Neuronal stem cell (in vitro differentiated cells): ENCODE measurements around the gene ZNF175.

Experiments used
- DNase-seq: peaks from one replicate; pipeline ENCODE4 v3.0.0-alpha.2; 2013; ENCODE audit warnings: low spot score
- H2AFZ ChIP-seq: one replicate; pipeline ENCODE4 v1.6.1; 2013; ENCODE audit warnings: mild to moderate bottlenecking, low read length, inconsistent platforms
- H2AK5ac ChIP-seq: 2 replicates; pipeline ENCODE4 v1.6.1; 2013; ENCODE audit warnings: low read depth, mild to moderate bottlenecking, inconsistent platforms, low read length, moderate library complexity, mixed read lengths
- H2BK120ac ChIP-seq: 2 replicates; pipeline ENCODE4 v1.6.1; 2013; ENCODE audit warnings: low read depth, mild to moderate bottlenecking, inconsistent platforms, low read length, moderate library complexity, mixed read lengths
- H2BK12ac ChIP-seq: one replicate; pipeline ENCODE4 v1.6.1; 2013; ENCODE audit warnings: low read length, inconsistent platforms
- H2BK15ac ChIP-seq: 2 replicates; pipeline ENCODE4 v1.6.1; 2013; ENCODE audit warnings: mild to moderate bottlenecking, low read length, inconsistent platforms, mixed read lengths
- H2BK5ac ChIP-seq: one replicate; pipeline ENCODE4 v1.6.1; 2013; ENCODE audit warnings: inconsistent platforms, mild to moderate bottlenecking, low read length, moderate library complexity
- H3K14ac ChIP-seq: one replicate; pipeline ENCODE4 v1.6.1; 2013; ENCODE audit warnings: low read length, inconsistent platforms
- H3K18ac ChIP-seq: 2 replicates; pipeline ENCODE4 v1.6.1; 2013; ENCODE audit warnings: low read length, inconsistent platforms
- H3K23ac ChIP-seq: 2 replicates; pipeline ENCODE4 v1.6.1; 2013; ENCODE audit warnings: low read depth, mild to moderate bottlenecking, mixed read lengths, low read length, inconsistent platforms; ENCODE audit not compliant: poor library complexity
- H3K27ac ChIP-seq: replicated peaks from 3 replicates; pipeline ENCODE4 v1.5.1; 2013; ENCODE audit warnings: low read length, inconsistent platforms
- H3K27me3 ChIP-seq, 3 experiments: 2 replicates each; pipeline ENCODE4 v1.6.1; 2013; ENCODE audit warnings: low read length in 3 of 3, mild to moderate bottlenecking in 2 of 3, inconsistent platforms in 1 of 3, low read depth in 1 of 3, mixed read lengths in 1 of 3, moderate library complexity in 1 of 3; ENCODE audit not compliant: control insufficient read depth in 3 of 3, insufficient read depth in 3 of 3
- H3K36me3 ChIP-seq, 2 donors: replicated peaks in 1 of 2; 2 replicates each; pipeline ENCODE4 v1.6.1; 2013; ENCODE audit warnings: low read length in 2 of 2; ENCODE audit not compliant: control insufficient read depth in 2 of 2, insufficient read depth in 2 of 2
- H3K4ac ChIP-seq: 2 replicates; pipeline ENCODE4 v1.6.1; 2013; ENCODE audit warnings: inconsistent platforms, mild to moderate bottlenecking, low read length, moderate library complexity
- H3K4me1 ChIP-seq, 2 donors: 1 replicate in 1 of 2; 2 replicates in 1 of 2; pipeline ENCODE4 v1.6.1; 2013; ENCODE audit warnings: low read length in 2 of 2, low read depth in 1 of 2; ENCODE audit not compliant: control insufficient read depth in 2 of 2, insufficient read depth in 1 of 2
- H3K4me2 ChIP-seq: one replicate; pipeline ENCODE4 v1.6.1; 2013; ENCODE audit warnings: mild to moderate bottlenecking, low read length, inconsistent platforms; ENCODE audit not compliant: insufficient read depth, poor library complexity, severe bottlenecking
- H3K4me3 ChIP-seq, 2 donors: 2 replicates each; pipeline ENCODE4 v1.5.1; 2013; ENCODE audit warnings: low read length in 2 of 2, mild to moderate bottlenecking in 2 of 2, inconsistent platforms in 1 of 2, moderate library complexity in 1 of 2
- H3K79me1 ChIP-seq: one replicate; pipeline ENCODE4 v1.6.1; 2013; ENCODE audit warnings: low read depth, mild to moderate bottlenecking, inconsistent platforms, low read length, moderate library complexity
- H3K9ac ChIP-seq: one replicate; pipeline ENCODE4 v1.6.1; 2013; ENCODE audit warnings: mild to moderate bottlenecking, low read depth, low read length, inconsistent platforms; ENCODE audit not compliant: poor library complexity
- H3K9me3 ChIP-seq, 2 donors: replicated peaks in 1 of 2; 2 replicates each; pipeline versions ENCODE3 to v1.6.1; 2013; ENCODE audit warnings: low read length in 2 of 2, mild to moderate bottlenecking in 2 of 2, inconsistent platforms in 1 of 2, low read depth in 1 of 2, mixed read lengths in 1 of 2, moderate library complexity in 1 of 2; ENCODE audit not compliant: control insufficient read depth in 2 of 2, insufficient read depth in 1 of 2
- H4K8ac ChIP-seq: one replicate; pipeline ENCODE4 v1.6.1; 2013; ENCODE audit warnings: low read depth, mild to moderate bottlenecking, inconsistent platforms, low read length, moderate library complexity
- H4K91ac ChIP-seq: one replicate; pipeline ENCODE4 v1.6.1; 2013; ENCODE audit warnings: low read length, low read depth, mild to moderate bottlenecking, inconsistent platforms; ENCODE audit not compliant: poor library complexity
- WGBS, 2 donors: extraction: QIAGEN DNeasy Blood & Tissue Kit; methylation state at CpG; one replicate each; pipeline ENCODE4 v1.1.7; 2013; ENCODE audit warnings: missing lambda C conversion rate in 2 of 2, mixed read lengths in 1 of 2; ENCODE audit not compliant: insufficient read length in 2 of 2, insufficient replicate concordance in 1 of 2; ENCODE audit errors: extremely low coverage in 2 of 2; 5-methylcytosine and 5-hydroxymethylcytosine counted together

The ZNF175 gene

GRCh38 chr19:51592521-51592920 lies 21.4 kb downstream of the ZNF175 start:
- no peak overlapping the region for H3K4ac ChIP-seq
- no peak overlapping the region for H2BK5ac ChIP-seq
- no peak overlapping the region for H2BK12ac ChIP-seq
- no peak overlapping the region for H3K14ac ChIP-seq
- no peak overlapping the region for H3K23ac ChIP-seq
- H4K91ac ChIP-seq = no peak overlapping the region
- no CpG with 5 or more reads among the region's 1 CpG for WGBS, 2 donors
- no peaks in the 10 kb centered on the region for H3K79me1 ChIP-seq
- H3K36me3 ChIP-seq = peaks cover 6 to 12% of the 10 kb centered on the region in 2 donors
- H2BK15ac ChIP-seq = no peak overlapping the region
- H3K4me1 ChIP-seq = peaks cover 12% of the 10 kb centered on the region in 2 donors
- H3K9me3 ChIP-seq = peaks cover 8 to 9% of the 10 kb centered on the region in 2 donors
- no peak overlapping the region for H3K9ac ChIP-seq
- peak overlapping the region in 1 of 2 donors; percentile 10 for H3K4me3 ChIP-seq
- no peak overlapping the region for H4K8ac ChIP-seq
- H3K18ac ChIP-seq = no peak overlapping the region
- H3K27ac ChIP-seq = no peak overlapping the region
- DNase-seq = no peak
- no peak overlapping the region for H2AFZ ChIP-seq
- no peak overlapping the region for H2AK5ac ChIP-seq
- H3K4me2 ChIP-seq = no peak overlapping the region
- H3K27me3 ChIP-seq = peaks cover 0 to 2% (median 0%) of the 10 kb centered on the region in 3 experiments
- no peak overlapping the region for H2BK120ac ChIP-seq

- H2BK120ac ChIP-seq = no peak overlapping the region
- no peaks in the 10 kb centered on the region for H3K79me1 ChIP-seq
- peak overlapping the region; percentile 90 for H2AFZ ChIP-seq
- no peak overlapping the region for H3K4ac ChIP-seq
- H3K23ac ChIP-seq = peak overlapping the region; percentile 90
- no peak overlapping the region for H2BK5ac ChIP-seq
- H3K9me3 ChIP-seq = peaks cover under 1 to 4% of the 10 kb centered on the region in 2 donors
- WGBS, 2 donors = no CpG with 5 or more reads among the region's 10 CpGs
- H3K9ac ChIP-seq = peak overlapping the region; percentile 96
- peaks cover 0 to 2% (median 0%) of the 10 kb centered on the region in 3 experiments for H3K27me3 ChIP-seq
- H2BK15ac ChIP-seq = no peak overlapping the region
- no peak overlapping the region for H4K8ac ChIP-seq
- DNase-seq = no peak
- H3K27ac ChIP-seq = no peak overlapping the region
- peaks cover 0 to 5% of the 10 kb centered on the region in 2 donors for H3K36me3 ChIP-seq
- H4K91ac ChIP-seq = no peak overlapping the region
- H2AK5ac ChIP-seq = peak overlapping the region; percentile 22
- no peak overlapping the region for H3K14ac ChIP-seq
- H3K4me3 ChIP-seq = peak overlapping the region; percentile 73 to 88
- peak overlapping the region; percentile 85 for H3K18ac ChIP-seq
- peaks cover 12% of the 10 kb centered on the region in 2 donors for H3K4me1 ChIP-seq
- no peak overlapping the region for H2BK12ac ChIP-seq
- H3K4me2 ChIP-seq = peak overlapping the region; percentile 81
Observed at GRCh38 chr19:51593138-51593890, 22.2 kb downstream of the ZNF175 start.

GRCh38 chr19:51593969-51594773 lies 23.1 kb downstream of the ZNF175 start:
- H3K18ac ChIP-seq = peak overlapping the region; percentile 85
- H3K27me3 ChIP-seq = peaks cover 0 to 2% (median 0%) of the 10 kb centered on the region in 3 experiments
- H3K79me1 ChIP-seq = no peaks in the 10 kb centered on the region
- no peak overlapping the region for H2BK120ac ChIP-seq
- H3K4me1 ChIP-seq = peaks cover 12% of the 10 kb centered on the region in 2 donors
- WGBS, 2 donors = no CpG with 5 or more reads among the region's 61 CpGs
- no peak overlapping the region for H3K27ac ChIP-seq
- no peaks in the 10 kb centered on the region for H3K36me3 ChIP-seq
- peak overlapping the region; percentile 96 for H3K9ac ChIP-seq
- peak overlapping the region; percentile 22 for H2AK5ac ChIP-seq
- no peak overlapping the region for H4K91ac ChIP-seq
- H3K4me3 ChIP-seq = peak overlapping the region; percentile 73 to 88
- H4K8ac ChIP-seq = no peak overlapping the region
- H2AFZ ChIP-seq = peak overlapping the region; percentile 90
- H3K14ac ChIP-seq = peak overlapping the region; percentile 10
- peak overlapping the region; percentile 81 for H3K4me2 ChIP-seq
- H3K23ac ChIP-seq = peak overlapping the region; percentile 90
- H2BK5ac ChIP-seq = no peak overlapping the region
- H3K9me3 ChIP-seq = peaks cover 0 to 7% of the 10 kb centered on the region in 2 donors
- peak; percentile 95 for DNase-seq
- no peak overlapping the region for H2BK15ac ChIP-seq
- H3K4ac ChIP-seq = no peak overlapping the region
- H2BK12ac ChIP-seq = no peak overlapping the region

- peaks cover 0 to 2% (median 0%) of the 10 kb centered on the region in 3 experiments for H3K27me3 ChIP-seq
- peak overlapping the region; percentile 10 for H3K14ac ChIP-seq
- H3K18ac ChIP-seq = peak overlapping the region; percentile 84
- H3K79me1 ChIP-seq = no peaks in the 10 kb centered on the region
- no peak overlapping the region for H3K27ac ChIP-seq
- H4K91ac ChIP-seq = no peak overlapping the region
- H2BK120ac ChIP-seq = no peak overlapping the region
- H3K23ac ChIP-seq = peak overlapping the region; percentile 48
- peak overlapping the region; percentile 73 to 80 for H3K4me3 ChIP-seq
- H2BK5ac ChIP-seq = no peak overlapping the region
- no peak overlapping the region for H3K4ac ChIP-seq
- peak overlapping the region; percentile 90 for H2AFZ ChIP-seq
- H2BK12ac ChIP-seq = no peak overlapping the region
- DNase-seq = peak; percentile 15
- H3K4me2 ChIP-seq = peak overlapping the region; percentile 61
- H3K9ac ChIP-seq = peak overlapping the region; percentile 82
- no CpG with 5 or more reads among the region's 6 CpGs for WGBS, 2 donors
- H3K36me3 ChIP-seq = no peaks in the 10 kb centered on the region
- H3K9me3 ChIP-seq = peaks cover 0 to 7% of the 10 kb centered on the region in 2 donors
- no peak overlapping the region for H2AK5ac ChIP-seq
- H2BK15ac ChIP-seq = no peak overlapping the region
- peaks cover 12% of the 10 kb centered on the region in 2 donors for H3K4me1 ChIP-seq
- no peak overlapping the region for H4K8ac ChIP-seq
Observed at GRCh38 chr19:51594774-51595109, 23.7 kb downstream of the ZNF175 start.
